Tibial nerve (tissue), 4 donors: ENCODE measurements around the gene RHEB. TPM values are rescaled to one million over a fixed set of nuclear protein-coding genes. Genes with fewer than 3 reads are reported as not detected.
A peak's percentile ranks its signal among the peaks of the same experiment; 100 is the strongest.
"Not testable (repeated sequence)": the region's sequence is repeated elsewhere in the genome, so short reads cannot be mapped to it uniquely, and the experiment has no call there.

Experiments used
- DNase-seq, 2 donors: peaks; one replicate each; pipeline ENCODE4 v3.0.0-alpha.2; 2019; ENCODE audit warnings: low spot score in 2 of 2
- H3K27ac ChIP-seq, 4 donors: fragments of 200-600 bp; sonication (generic) in 3 of 4; one replicate each; pipeline ENCODE4 v1.5.1; 2017 to 2019; ENCODE audit warnings: mild to moderate bottlenecking in 1 of 4
- H3K27me3 ChIP-seq, 2 donors: fragments of 200-600 bp; sonication (generic) in 1 of 2; one replicate each; pipeline versions ENCODE4 v1.5.1 to v1.6.0; 2017 to 2019
- H3K36me3 ChIP-seq, 3 donors: fragments of 200-600 bp; sonication (generic); one replicate each; pipeline ENCODE4 v1.5.1; 2018 to 2019
- H3K4me1 ChIP-seq, 4 donors: fragments of 200-600 bp; sonication (generic) in 3 of 4; one replicate each; pipeline ENCODE4 v1.5.1; 2017 to 2019
- H3K4me3 ChIP-seq, 4 donors: fragments of 200-600 bp; sonication (generic) in 3 of 4; one replicate each; pipeline ENCODE4 v1.5.1; 2017 to 2019; ENCODE audit warnings: mild to moderate bottlenecking in 1 of 4, moderate library complexity in 1 of 4
- H3K9me3 ChIP-seq, 4 donors: fragments of 200-600 bp; sonication (generic) in 3 of 4; one replicate each; pipeline ENCODE4 v1.5.1; 2017 to 2019
- CTCF ChIP-seq, 5 experiments: fragments of 200-600 bp in 3 of 5; fragments of 450-650 bp in 2 of 5; sonication (generic) in 3 of 5; IDR thresholded peaks; one replicate each; pipeline ENCODE4 v1.5.1; 2016 to 2019; ENCODE audit warnings: antibody characterized with exemption in 5 of 5, mild to moderate bottlenecking in 3 of 5, moderate library complexity in 2 of 5
- EP300 ChIP-seq, 2 donors: sonication (generic); formaldehyde crosslinking; IDR thresholded peaks; one replicate each; pipeline ENCODE4 v1.6.1; 2017; ENCODE audit warnings: antibody characterized with exemption in 2 of 2, mild to moderate bottlenecking in 1 of 2
- POLR2A ChIP-seq, 2 donors: fragments of 450-650 bp; IDR thresholded peaks; one replicate each; pipeline ENCODE4 v1.6.1; 2017; ENCODE audit warnings: antibody characterized with exemption in 2 of 2, mild to moderate bottlenecking in 2 of 2, moderate library complexity in 2 of 2
- WGBS, 2 donors: methylation state at CpG; one replicate each; pipeline ENCODE4 v1.1.5; 2018; 5-methylcytosine and 5-hydroxymethylcytosine counted together
- total RNA-seq, 4 donors: library from RNA; depleted of rRNA; stranded (reverse); fragments of >200 nt; gene quantifications; one replicate each; pipeline ENCODE4 v1.1.0, GENCODE V29; 2016

Gene RHEB
- total RNA-seq, 4 donors from 2014 or later: 95.4 to 128 (median 103) TPM

GRCh38 chr7:151540146-151540545 lies 20.5 kb upstream of the RHEB start:
- no peaks in the 10 kb centered on the region for H3K9me3 ChIP-seq
- peaks cover 0 to 22% (median 5%) of the 10 kb centered on the region in 4 donors for H3K4me1 ChIP-seq
- H3K27me3 ChIP-seq: no peaks in the 10 kb centered on the region
- no peak for DNase-seq
- H3K36me3 ChIP-seq: no peaks in the 10 kb centered on the region
- no peak overlapping the region for H3K27ac ChIP-seq
- no peak for TF ChIP-seq EP300 (IDR thresholded peaks at IDR 0.05)
- no peak for TF ChIP-seq CTCF (IDR thresholded peaks at IDR 0.05)
- no peak for TF ChIP-seq POLR2A (IDR thresholded peaks at IDR 0.05)
- WGBS, 2 donors: 95 to 97% methylated on average over 4 of the region's 4 CpGs
- no peak overlapping the region for H3K4me3 ChIP-seq

- Histone ChIP-seq H3K27ac (peak overlapping the region in 2 of 4 donors; percentile 50 to 73), H3K4me1 (peaks cover 0 to 22% (median 5%) of the 10 kb centered on the region in 4 donors), H3K36me3 (no peaks in the 10 kb centered on the region), H3K27me3 (no peaks in the 10 kb centered on the region), H3K4me3 (no peak overlapping the region), H3K9me3 (no peaks in the 10 kb centered on the region)
- WGBS, 2 donors: 46 to 54% methylated on average over 9 of the region's 9 CpGs
- TF ChIP-seq CTCF (IDR thresholded peaks at IDR 0.05) (no peak), EP300 (IDR thresholded peaks at IDR 0.05) (no peak), POLR2A (IDR thresholded peaks at IDR 0.05) (no peak)
- no peak for DNase-seq
Observed at GRCh38 chr7:151539088-151539671, 19.5 kb upstream of the RHEB start.

GRCh38 chr7:151537818-151538561 lies 18.3 kb upstream of the RHEB start:
- no peak for TF ChIP-seq CTCF (IDR thresholded peaks at IDR 0.05)
- TF ChIP-seq EP300 (IDR thresholded peaks at IDR 0.05): no peak
- no peak for TF ChIP-seq POLR2A (IDR thresholded peaks at IDR 0.05)
- H3K4me3 ChIP-seq: no peak overlapping the region
- H3K9me3 ChIP-seq: no peaks in the 10 kb centered on the region
- 18 to 27% methylated on average over 8 of the region's 8 CpGs for WGBS, 2 donors
- H3K27me3 ChIP-seq: no peaks in the 10 kb centered on the region
- H3K4me1 ChIP-seq: peaks cover 0 to 22% (median 5%) of the 10 kb centered on the region in 4 donors
- peak in 1 of 2 donors; percentile 58 for DNase-seq
- peak overlapping the region in 2 of 4 donors; percentile 50 to 73 for H3K27ac ChIP-seq
- no peaks in the 10 kb centered on the region for H3K36me3 ChIP-seq

- H3K4me1 ChIP-seq: peaks cover 0 to 22% (median 5%) of the 10 kb centered on the region in 4 donors
- H3K27ac ChIP-seq, DNase-seq, H3K36me3 ChIP-seq, H3K9me3 ChIP-seq, H3K4me3 ChIP-seq, H3K27me3 ChIP-seq: not testable (repeated sequence)
- WGBS, 2 donors: 91 to 93% methylated on average over 2 of the region's 2 CpGs
Observed at GRCh38 chr7:151536178-151536577, 16.5 kb upstream of the RHEB start.

- H3K27ac ChIP-seq: no peak overlapping the region
- H3K4me3 ChIP-seq: no peak overlapping the region
- no peaks in the 10 kb centered on the region for H3K27me3 ChIP-seq
- no peak for DNase-seq
- no peaks in the 10 kb centered on the region for H3K36me3 ChIP-seq
- peaks cover 0 to 20% (median 1%) of the 10 kb centered on the region in 4 donors for H3K9me3 ChIP-seq
- H3K4me1 ChIP-seq: no peaks in the 10 kb centered on the region
- TF ChIP-seq EP300 (IDR thresholded peaks at IDR 0.05) (no peak), POLR2A (IDR thresholded peaks at IDR 0.05) (no peak), CTCF (IDR thresholded peaks at IDR 0.05) (no peak)
Observed at GRCh38 chr7:151529842-151530241, 10.1 kb upstream of the RHEB start.
